Renal cortical epithelial cell (primary cell): ENCODE measurements around the gene RPS15. TPM values are rescaled to one million over a fixed set of nuclear protein-coding genes. Genes with fewer than 3 reads are reported as not detected.

Experiments
- DNase-seq: peaks from one replicate; pipeline ENCODE4 v3.0.0-alpha.2; 2011; ENCODE audit warnings: low read depth
- total RNA-seq: library from RNA; depleted of rRNA; stranded (reverse); fragments of >200 nt; gene quantifications from 2 replicates; pipeline ENCODE4 v1.2.3, GENCODE V29; 2014

The RPS15 gene
- total RNA-seq, 1 donor from 2014 or later = 442 TPM

DNA sequence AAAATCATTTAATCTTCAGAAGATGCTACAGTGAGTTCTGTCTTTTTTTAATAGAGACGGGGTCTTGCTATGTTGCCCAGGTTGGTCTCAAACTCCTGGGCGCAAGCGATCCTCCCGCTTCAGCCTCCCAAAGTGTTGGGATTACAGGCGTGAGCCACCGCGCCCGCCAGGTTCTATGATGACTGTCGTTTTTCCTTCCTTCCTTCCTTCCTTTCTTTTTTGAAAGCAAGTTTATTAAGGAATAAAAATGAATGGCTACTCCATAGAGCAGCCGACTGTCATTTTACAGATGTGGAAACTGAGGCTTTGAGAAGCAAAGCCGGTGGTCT, 36.3 kb upstream of the RPS15 start:
- DNase-seq = no peak

DNA sequence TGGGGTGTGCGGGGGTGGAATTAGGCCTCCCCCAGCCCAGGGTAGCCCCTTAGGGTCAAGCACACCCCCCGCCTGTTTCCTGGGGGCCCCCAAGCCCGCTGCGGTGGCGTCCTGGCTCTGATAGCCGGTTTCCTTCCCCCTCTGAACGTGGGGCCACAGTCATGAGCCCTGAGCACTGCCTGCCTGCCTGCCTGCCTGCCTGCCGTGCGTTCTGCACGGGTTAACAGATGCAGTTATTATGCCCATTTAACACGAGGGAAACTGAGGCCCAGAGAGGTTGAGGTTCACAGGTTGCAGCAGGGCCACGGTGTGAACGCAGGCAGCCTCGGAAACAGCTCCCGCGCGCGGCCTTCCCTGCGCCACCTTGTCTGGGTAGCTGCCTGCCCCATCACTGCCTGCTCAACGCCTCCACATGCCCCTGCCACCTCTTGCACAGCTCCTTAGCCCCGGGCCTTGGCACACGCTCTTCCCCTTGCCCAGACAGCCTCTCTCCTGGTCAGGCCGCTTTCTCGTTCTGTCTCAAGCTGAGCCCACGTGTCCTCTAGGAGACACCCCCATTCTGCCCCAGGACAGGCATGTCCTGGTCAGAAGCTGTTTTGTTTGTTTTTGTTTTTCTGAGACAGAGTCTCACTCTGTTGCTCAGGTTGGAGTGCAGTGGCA, 35.7 kb upstream of the RPS15 start:
- no peak for DNase-seq

DNA sequence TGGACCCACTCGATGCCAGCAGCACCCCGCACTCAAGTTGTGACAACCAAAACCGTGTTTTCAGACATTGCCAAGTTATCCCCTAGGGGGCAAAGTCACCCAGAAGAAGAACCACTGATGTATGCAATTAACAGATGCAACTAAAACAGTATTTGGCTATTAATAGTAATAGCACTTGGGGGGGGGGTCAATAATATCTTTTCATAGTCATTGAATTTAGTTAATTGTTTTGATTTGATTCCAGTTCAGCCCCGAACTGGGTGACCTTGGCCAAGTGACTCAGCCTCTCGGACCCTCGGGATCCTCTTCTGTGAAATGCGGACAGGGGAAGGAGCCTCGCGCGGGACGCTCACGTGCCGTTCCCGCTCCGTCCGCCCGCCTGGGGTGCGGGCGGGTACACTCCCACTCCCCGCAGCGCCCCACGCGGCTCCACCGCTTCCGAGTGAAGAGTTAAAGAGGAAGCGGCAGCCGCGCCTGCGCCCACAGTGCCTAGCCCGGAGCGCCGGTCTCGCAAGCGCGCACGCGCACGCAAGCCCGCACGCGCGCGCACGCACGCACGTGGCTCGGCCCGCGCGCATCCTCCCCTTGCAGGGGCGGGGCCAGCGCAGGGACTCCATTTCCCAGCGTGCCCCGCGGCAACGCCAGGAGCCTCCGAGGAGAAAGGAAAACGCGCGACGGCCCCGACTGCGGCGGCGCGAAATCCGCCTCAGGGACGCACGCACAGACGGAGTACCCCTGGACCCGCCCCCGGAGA, 31.2 kb upstream of the RPS15 start:
- peak; percentile 86 for DNase-seq

GRCh38 chr19:1407528-1408299, 30.5 kb upstream of the RPS15 start, which contains the start of gene DAZAP1:
Gene DAZAP1 (plus strand): TSS chr19:1407586. CDS start chr19:1407774, 188 bp downstream.
- DNase-seq = no peak

GRCh38 chr19:1408300-1409203, 29.6 kb upstream of the RPS15 start:
- peak; percentile 37 for DNase-seq

DNA sequence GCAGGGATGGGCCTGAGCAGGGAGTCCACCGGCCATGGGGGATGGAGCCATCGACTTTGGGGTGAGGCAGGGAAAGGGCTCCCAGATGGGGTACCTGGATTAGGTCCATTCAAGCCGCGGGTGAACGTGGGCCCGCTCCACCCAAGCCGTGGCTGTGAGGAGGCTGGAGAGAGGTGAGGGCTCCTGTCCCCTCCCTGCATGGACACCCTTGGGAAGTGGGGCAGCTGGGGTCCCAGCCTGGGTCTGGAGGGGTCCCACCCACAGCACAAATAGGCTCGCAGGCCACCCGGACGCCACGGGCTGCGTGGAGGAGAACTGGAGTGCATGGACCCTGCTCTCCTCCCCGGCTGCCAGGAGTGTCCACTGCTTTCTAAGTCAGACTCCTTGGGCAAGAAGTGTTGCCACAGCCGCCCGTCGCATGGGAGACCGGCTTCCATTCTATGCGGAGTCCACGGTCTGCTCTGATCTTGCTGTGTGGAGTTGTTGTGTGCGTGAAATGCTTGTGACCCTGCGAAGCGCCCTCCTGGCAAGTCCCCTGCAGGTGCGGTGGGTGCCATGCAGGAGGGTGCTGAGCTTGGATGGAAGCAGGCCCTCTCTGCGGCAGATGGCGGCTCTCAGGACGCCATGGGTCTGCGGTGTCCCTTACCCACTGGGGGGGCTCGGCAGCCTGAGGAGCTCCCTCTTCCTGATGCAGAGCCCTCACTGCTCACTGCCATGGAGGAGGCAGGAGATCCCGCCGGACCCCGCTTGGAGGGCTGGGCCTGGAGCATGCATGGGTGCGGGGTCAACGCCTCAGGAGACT, 28.8 kb upstream of the RPS15 start:
- DNase-seq = no peak

- DNase-seq = peak; percentile 62
These were observed 27.9 kb upstream of the RPS15 start for GRCh38 chr19:1410136-1410786.

GRCh38 chr19:1410789-1411188, 27.4 kb upstream of the RPS15 start:
- no peak for DNase-seq

DNA sequence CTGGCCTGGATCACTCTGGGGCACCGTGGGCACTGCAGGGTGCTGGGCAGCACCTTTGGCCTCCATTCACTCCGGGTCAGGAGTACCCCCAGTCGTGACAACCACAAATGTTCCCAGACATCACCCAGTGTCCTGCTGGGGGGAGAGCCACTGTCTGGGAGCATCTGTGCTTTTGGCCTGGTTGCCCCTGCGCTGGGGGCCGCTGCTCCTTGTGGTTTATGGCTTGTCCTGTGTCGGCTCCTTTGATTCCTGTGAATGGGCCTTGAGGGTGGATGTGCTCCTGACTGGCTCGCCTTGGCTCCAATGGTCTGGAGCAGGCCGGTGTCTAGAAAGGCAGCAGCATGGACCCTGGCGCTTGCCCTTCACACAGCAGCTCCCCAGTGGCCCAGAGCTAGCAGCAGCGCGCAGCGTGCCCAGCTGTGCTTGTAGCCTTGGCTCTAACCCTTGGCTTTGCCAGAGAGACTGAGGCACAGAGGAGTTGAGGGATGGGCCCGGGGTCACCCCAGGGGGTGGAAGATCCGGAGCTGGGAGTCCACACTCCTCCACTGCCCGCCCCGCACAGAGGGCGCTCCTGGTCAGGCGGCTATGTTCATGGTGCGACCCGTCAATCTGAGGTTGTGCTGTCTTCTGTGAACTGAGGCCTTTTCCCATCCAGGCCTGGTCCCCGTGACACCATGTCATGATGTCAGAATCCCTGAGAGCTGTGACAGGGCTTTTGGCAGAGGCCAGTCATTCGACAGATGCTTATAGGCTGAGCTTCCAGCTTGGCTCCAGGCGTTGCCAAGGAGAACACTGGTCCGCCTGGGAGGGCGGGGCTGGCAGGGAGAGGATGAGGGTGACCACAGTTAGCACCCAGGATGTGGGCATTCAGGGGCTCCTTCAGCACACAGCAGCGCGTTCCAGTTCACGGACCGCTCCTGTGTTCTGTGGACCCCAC, 26.7 kb upstream of the RPS15 start:
- DNase-seq = no peak

DNA sequence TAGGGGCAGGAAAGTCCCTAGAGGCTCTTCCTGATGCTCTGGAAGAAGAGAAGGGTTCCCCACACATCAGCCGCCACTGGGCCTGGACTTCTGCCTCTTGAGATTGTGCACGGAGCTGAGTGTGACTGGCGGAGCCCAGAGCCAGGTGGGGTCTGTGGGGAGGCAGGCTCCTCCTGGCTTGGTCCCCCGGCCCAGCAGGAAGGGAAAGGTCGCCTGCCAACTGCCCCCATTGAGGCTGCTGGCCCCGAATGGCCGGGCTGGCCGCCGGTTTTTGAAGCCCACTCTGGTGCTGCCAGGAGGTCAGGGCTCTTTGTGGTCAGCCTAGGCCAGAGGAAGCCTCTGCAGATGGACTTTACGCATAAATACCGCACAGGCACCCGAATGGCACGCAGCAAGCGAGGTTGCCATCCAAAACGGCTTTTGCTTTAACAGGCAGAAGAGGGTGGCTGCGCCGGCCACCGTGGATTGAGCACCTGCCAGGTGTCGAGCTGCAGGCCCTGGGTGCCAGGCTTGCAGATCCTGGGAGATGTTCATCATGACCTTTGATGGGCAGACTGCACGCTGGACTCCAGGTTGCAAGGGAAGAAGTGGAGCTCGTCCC, 25.8 kb upstream of the RPS15 start:
- no peak for DNase-seq

- no peak for DNase-seq
These were observed 25.0 kb upstream of the RPS15 start for GRCh38 chr19:1412995-1413800.

DNA sequence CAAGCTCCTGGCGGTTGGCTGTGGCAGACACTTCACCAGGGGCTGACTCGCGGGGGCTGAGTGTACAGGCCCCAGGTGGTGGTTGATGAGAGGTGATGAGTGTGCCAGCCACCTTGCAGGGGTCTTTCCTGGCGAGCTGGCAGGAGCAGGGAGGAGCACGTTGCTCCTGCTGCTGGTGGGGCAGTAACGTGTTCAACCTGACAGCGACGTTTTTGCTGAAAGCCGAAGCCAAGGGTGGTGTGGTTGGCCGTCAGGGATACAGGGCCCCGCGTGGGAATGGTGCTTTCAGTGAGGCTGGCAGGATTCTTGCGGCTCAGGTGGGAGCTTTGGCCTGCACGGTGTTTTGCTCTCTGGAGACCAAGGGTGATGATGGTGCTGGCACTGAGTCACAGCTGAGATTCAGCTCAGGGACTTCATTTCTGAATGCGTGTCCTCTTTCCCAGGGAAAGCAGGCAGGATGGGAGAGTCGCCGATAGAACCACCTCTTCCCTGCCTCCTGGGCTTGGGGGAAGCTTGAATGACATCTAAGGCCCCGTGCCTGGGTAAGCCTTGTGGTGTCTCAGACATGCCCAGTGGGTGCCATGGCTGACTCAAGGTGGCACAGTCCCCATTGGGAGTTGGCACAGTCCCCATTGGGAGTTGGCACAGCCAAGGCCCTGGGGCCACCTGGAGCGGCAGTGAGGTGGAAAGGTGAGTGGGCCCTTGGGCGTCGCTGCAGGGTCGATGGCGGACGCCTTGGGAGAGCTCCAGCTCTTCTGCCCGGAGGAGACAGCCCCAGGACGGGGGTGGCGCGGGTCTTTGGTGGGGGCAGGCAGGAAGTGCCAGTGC, 22.0 kb upstream of the RPS15 start:
- DNase-seq = peak; percentile 61

GRCh38 chr19:1417145-1417544, 21.1 kb upstream of the RPS15 start:
- DNase-seq = no peak

DNA sequence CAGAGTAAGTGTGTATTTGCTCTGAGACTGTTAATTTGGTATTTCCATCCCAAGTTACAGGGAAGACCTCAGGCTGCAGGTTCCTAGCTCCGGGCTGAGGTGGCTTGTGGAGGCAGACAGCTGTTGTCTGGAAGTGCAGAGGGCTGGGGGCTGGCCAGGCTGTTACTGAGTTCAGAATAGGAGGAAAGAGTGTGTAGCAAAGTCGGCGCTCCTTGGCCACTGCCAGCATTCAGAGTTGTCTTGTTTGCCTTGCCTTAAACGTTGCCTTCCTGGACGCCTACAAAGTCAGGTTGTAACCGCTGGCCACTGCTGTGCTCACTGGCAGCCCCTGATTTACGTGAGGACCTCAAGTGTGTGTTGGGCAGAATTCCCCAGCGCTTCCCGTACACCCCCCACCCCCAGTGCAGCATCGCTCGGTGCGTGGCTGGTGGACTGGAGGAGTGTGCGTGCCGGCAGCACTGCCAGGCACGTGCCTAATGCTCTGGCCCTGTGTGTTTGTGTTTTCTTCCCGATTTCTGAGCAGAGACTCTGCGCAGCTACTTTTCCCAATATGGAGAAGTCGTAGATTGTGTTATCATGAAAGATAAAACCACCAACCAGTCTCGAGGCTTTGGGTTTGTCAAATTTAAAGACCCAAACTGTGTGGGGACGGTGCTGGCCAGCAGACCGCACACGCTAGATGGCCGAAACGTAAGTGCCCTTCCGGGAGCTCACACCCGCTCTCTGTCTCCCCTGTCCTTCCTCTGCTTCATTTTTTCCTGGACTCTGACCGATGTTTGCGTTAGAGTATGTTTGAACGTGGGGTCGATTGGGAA, 20.3 kb upstream of the RPS15 start:
- DNase-seq = no peak

GRCh38 chr19:1418496-1418775, 19.8 kb upstream of the RPS15 start:
- DNase-seq = no peak

DNA sequence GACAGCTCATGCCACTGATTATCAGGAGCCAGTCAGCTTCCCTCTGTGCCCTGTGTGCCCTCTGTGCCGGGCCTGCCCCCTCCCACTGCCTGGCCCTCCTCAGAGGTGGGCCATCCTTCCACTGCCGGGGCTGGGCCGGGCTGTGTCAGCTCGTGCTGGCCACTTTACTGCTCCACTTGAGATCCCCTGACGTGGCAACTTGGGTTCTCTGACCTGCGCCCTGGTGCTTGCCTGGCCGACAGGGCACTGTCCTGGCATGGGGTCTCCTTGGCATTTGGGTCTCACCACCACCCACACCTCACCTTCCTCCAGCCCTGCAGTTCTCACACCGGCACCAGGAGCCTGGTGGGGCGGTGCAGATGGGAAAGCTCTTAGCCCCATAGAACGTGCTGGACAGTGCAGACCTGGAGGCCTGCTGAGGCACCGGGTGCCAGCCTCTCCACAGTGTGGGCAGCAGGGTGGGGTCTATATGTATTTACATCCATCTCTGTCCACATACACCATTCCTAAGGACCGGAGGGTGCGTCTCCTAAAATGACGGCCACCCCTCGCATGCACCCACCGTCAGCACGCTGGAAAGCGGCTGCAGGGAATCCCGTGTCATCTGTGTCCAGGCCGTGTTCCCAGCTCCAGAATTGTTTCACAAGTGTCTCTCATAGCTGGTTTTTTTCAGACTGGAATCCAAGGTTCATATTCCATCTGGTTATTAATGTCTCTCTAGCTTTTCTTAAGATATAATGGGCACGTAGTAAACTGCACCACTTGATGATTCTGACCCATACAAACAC, 19.1 kb upstream of the RPS15 start:
- DNase-seq = no peak
